ENCODE data around the gene HNRNPLL.
"Not testable (repeated sequence)": the region's sequence is repeated elsewhere in the genome, so short reads cannot be mapped to it uniquely, and the experiment has no call there.

The HNRNPLL gene

DNA sequence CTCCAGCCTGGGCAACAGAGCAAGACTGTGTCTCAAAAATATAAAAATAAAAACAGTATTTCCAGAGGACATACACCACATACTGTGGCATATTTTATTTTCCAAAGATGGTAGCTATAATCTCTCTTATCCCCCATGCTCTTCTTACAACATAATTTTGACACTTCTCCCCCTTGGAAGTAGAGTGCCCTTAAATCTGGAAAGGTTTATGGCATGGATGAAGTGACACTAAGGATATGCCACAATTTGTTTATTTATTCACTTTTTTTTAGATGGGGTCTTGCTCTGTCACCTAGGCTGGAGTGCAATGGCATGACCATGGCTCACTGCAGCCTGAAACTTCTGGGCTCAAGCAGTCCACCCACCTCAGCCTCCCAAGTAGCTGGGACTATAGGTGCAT, 56.7 kb downstream of the HNRNPLL start:
- no peak for TF ChIP-seq SUZ12 (IDR thresholded peaks at IDR 0.05; ENCODE audit: extremely low read depth, insufficient read depth, insufficient read length)
- TF ChIP-seq YY1 (IDR thresholded peaks at IDR 0.05; ENCODE audit: insufficient read depth, insufficient read length): no peak
- no peak for TF ChIP-seq ZNF274 (IDR thresholded peaks at IDR 0.05; ENCODE audit: low read depth, low read length)
- DNase-seq (ENCODE audit: low read depth, low spot score): no peak
- Histone ChIP-seq H3K9me3 (ENCODE audit: insufficient read depth, low read length) (no peaks in the 10 kb centered on the region), H3K4me3 (ENCODE audit: insufficient read length, low read depth) (no peak overlapping the region), H3K9ac (ENCODE audit: insufficient read length, low read depth) (no peak overlapping the region), H3K4me1 (ENCODE audit: insufficient read depth, insufficient read length) (no peaks in the 10 kb centered on the region), H3K36me3 (ENCODE audit: insufficient read depth, insufficient read length, low read length) (no peaks in the 10 kb centered on the region), H3K27me3 (ENCODE audit: insufficient read depth, insufficient read length) (no peaks in the 10 kb centered on the region)

- H3K4me1 ChIP-seq (ENCODE audit: insufficient read depth, insufficient read length); H3K27me3 ChIP-seq (ENCODE audit: insufficient read depth, insufficient read length); DNase-seq (ENCODE audit: low read depth, low spot score); H3K9ac ChIP-seq (ENCODE audit: insufficient read length, low read depth); H3K9me3 ChIP-seq (ENCODE audit: insufficient read depth, low read length); H3K4me3 ChIP-seq (ENCODE audit: insufficient read length, low read depth); H3K36me3 ChIP-seq (ENCODE audit: insufficient read depth, insufficient read length, low read length): not testable (repeated sequence)
Measured at GRCh38 chr2:38542248-38542631, 60.5 kb downstream of the HNRNPLL start.

- no peak for DNase-seq (ENCODE audit: low read depth, low spot score)
- Histone ChIP-seq H3K27me3 (ENCODE audit: insufficient read depth, insufficient read length) (peaks cover 4% of the 10 kb centered on the region), H3K36me3 (ENCODE audit: insufficient read depth, insufficient read length, low read length) (no peaks in the 10 kb centered on the region), H3K4me3 (ENCODE audit: insufficient read length, low read depth) (no peak overlapping the region), H3K4me1 (ENCODE audit: insufficient read depth, insufficient read length) (no peaks in the 10 kb centered on the region), H3K9ac (ENCODE audit: insufficient read length, low read depth) (no peak overlapping the region), H3K9me3 (ENCODE audit: insufficient read depth, low read length) (no peaks in the 10 kb centered on the region)
- TF ChIP-seq YY1 (IDR thresholded peaks at IDR 0.05; ENCODE audit: insufficient read depth, insufficient read length) (no peak), ZNF274 (IDR thresholded peaks at IDR 0.05; ENCODE audit: low read depth, low read length) (no peak), SUZ12 (IDR thresholded peaks at IDR 0.05; ENCODE audit: extremely low read depth, insufficient read depth, insufficient read length) (no peak)
Measured at GRCh38 chr2:38540580-38541286, 62.0 kb downstream of the HNRNPLL start.

GRCh38 chr2:38539086-38539485, 63.6 kb downstream of the HNRNPLL start:
- no peak for DNase-seq (ENCODE audit: low read depth, low spot score)
- Histone ChIP-seq H3K4me3 (ENCODE audit: insufficient read length, low read depth) (no peak overlapping the region), H3K9ac (ENCODE audit: insufficient read length, low read depth) (no peak overlapping the region), H3K9me3 (ENCODE audit: insufficient read depth, low read length) (no peaks in the 10 kb centered on the region), H3K4me1 (ENCODE audit: insufficient read depth, insufficient read length) (no peaks in the 10 kb centered on the region), H3K27me3 (ENCODE audit: insufficient read depth, insufficient read length) (peaks cover 13% of the 10 kb centered on the region), H3K36me3 (ENCODE audit: insufficient read depth, insufficient read length, low read length) (no peaks in the 10 kb centered on the region)
- TF ChIP-seq ZNF274 (IDR thresholded peaks at IDR 0.05; ENCODE audit: low read depth, low read length) (no peak), YY1 (IDR thresholded peaks at IDR 0.05; ENCODE audit: insufficient read depth, insufficient read length) (no peak), SUZ12 (IDR thresholded peaks at IDR 0.05; ENCODE audit: extremely low read depth, insufficient read depth, insufficient read length) (no peak)

DNA sequence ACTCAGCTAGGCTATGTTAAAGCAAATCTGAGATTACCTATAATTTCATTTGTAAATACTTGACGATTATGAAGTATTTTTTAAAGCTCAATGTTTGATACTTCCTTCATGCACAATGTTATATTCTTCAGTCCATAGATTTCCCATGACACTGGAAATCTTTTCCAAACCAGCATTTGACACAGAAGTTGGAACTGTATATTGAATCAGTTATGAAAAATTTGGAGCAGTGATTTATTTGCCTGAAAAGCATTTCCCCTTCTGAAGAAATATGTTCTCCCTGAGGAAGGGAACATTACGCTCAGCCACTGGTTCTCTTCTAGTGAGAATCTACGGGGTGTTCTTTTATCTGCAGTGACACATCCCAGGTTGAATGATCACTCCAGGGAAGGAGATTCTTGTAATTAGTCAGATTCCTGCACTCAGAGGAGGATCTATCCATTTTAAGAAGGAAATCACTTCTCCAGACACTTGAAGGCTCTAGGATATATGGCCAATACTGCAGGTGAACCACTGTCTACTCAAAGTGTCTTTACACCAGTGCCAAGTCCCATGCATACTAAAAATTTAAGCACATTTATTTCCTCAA, 64.7 kb downstream of the HNRNPLL start:
- TF ChIP-seq ZNF274 (IDR thresholded peaks at IDR 0.05; ENCODE audit: low read depth, low read length) (no peak), YY1 (IDR thresholded peaks at IDR 0.05; ENCODE audit: insufficient read depth, insufficient read length) (no peak), SUZ12 (IDR thresholded peaks at IDR 0.05; ENCODE audit: extremely low read depth, insufficient read depth, insufficient read length) (no peak)
- no peak overlapping the region for H3K9ac ChIP-seq (ENCODE audit: insufficient read length, low read depth)
- H3K4me3 ChIP-seq (ENCODE audit: insufficient read length, low read depth): no peak overlapping the region

GRCh38 chr2:38537296-38537695, 65.4 kb downstream of the HNRNPLL start:
- H3K9ac ChIP-seq (ENCODE audit: insufficient read length, low read depth); H3K36me3 ChIP-seq (ENCODE audit: insufficient read depth, insufficient read length, low read length); DNase-seq (ENCODE audit: low read depth, low spot score); H3K4me3 ChIP-seq (ENCODE audit: insufficient read length, low read depth); H3K9me3 ChIP-seq (ENCODE audit: insufficient read depth, low read length); H3K4me1 ChIP-seq (ENCODE audit: insufficient read depth, insufficient read length): not testable (repeated sequence)
- peaks cover 13% of the 10 kb centered on the region for H3K27me3 ChIP-seq (ENCODE audit: insufficient read depth, insufficient read length)

More for the DNA sequence above, 64.7 kb downstream of the HNRNPLL start:
- DNase-seq (ENCODE audit: low read depth, low spot score): no peak
- Histone ChIP-seq H3K9me3 (ENCODE audit: insufficient read depth, low read length) (no peaks in the 10 kb centered on the region), H3K36me3 (ENCODE audit: insufficient read depth, insufficient read length, low read length) (no peaks in the 10 kb centered on the region), H3K27me3 (ENCODE audit: insufficient read depth, insufficient read length) (peaks cover 13% of the 10 kb centered on the region), H3K4me1 (ENCODE audit: insufficient read depth, insufficient read length) (no peaks in the 10 kb centered on the region)

GRCh38 chr2:38535744-38536506, 66.8 kb downstream of the HNRNPLL start:
- no peak for TF ChIP-seq SUZ12 (IDR thresholded peaks at IDR 0.05; ENCODE audit: extremely low read depth, insufficient read depth, insufficient read length)
- TF ChIP-seq ZNF274 (IDR thresholded peaks at IDR 0.05; ENCODE audit: low read depth, low read length): no peak
- TF ChIP-seq YY1 (IDR thresholded peaks at IDR 0.05; ENCODE audit: insufficient read depth, insufficient read length): no peak
- Histone ChIP-seq H3K9me3 (ENCODE audit: insufficient read depth, low read length) (no peaks in the 10 kb centered on the region), H3K4me1 (ENCODE audit: insufficient read depth, insufficient read length) (no peaks in the 10 kb centered on the region), H3K4me3 (ENCODE audit: insufficient read length, low read depth) (peak overlapping the region; percentile 34), H3K36me3 (ENCODE audit: insufficient read depth, insufficient read length, low read length) (no peaks in the 10 kb centered on the region), H3K27me3 (ENCODE audit: insufficient read depth, insufficient read length) (peaks cover 13% of the 10 kb centered on the region), H3K9ac (ENCODE audit: insufficient read length, low read depth) (peak overlapping the region; percentile 77)
- peak; percentile 65 for DNase-seq (ENCODE audit: low read depth, low spot score)
